Activated naive CD8-positive, alpha-beta T cell (primary cell): Measurements from ENCODE around the gene MIF.

Experiments used
- H3K27ac Mint-ChIP-seq: one replicate; pipeline ENCODE4 v1.8.0; 2021; ENCODE audit warnings: mixed read lengths
- H3K27me3 Mint-ChIP-seq: one replicate; pipeline ENCODE4 v1.8.0; 2021; ENCODE audit warnings: mixed read lengths
- H3K36me3 Mint-ChIP-seq: one replicate; pipeline ENCODE4 v1.8.0; 2021; ENCODE audit warnings: mixed read lengths
- H3K4me1 Mint-ChIP-seq: one replicate; pipeline ENCODE4 v1.8.0; 2021; ENCODE audit warnings: low read depth, mixed read lengths
- H3K4me3 Mint-ChIP-seq: one replicate; pipeline ENCODE4 v1.8.0; 2021; ENCODE audit warnings: mild to moderate bottlenecking, mixed read lengths
- H3K9me3 Mint-ChIP-seq: one replicate; pipeline ENCODE4 v1.8.0; 2021; ENCODE audit warnings: low read depth, mixed read lengths

MIF gene

GRCh38 chr22:23893945-23894709 lies at the start of gene MIF:
TSS of gene MIF (plus strand) at chr22:23894383. CDS start at chr22:23894475, 92 bp downstream.
- Mint-ChIP-seq H3K4me3 (peak within 1 kb of the TSS; percentile 93), H3K36me3 (peaks cover under 1% of the 10 kb centered on the region), H3K27ac (peak within 1 kb of the TSS; percentile 99), H3K27me3 (no peaks in the 10 kb centered on the region), H3K9me3 (no peaks in the 10 kb centered on the region), H3K4me1 (peaks cover 17% of the 10 kb centered on the region)

GRCh38 chr22:23844739-23845202 lies 49.4 kb upstream of the MIF start:
- Mint-ChIP-seq H3K36me3 (no peaks in the 10 kb centered on the region), H3K9me3 (no peaks in the 10 kb centered on the region), H3K4me1 (peaks cover 5% of the 10 kb centered on the region), H3K27ac (no peak overlapping the region), H3K4me3 (no peak overlapping the region), H3K27me3 (no peaks in the 10 kb centered on the region)

- Mint-ChIP-seq H3K36me3 (no peaks in the 10 kb centered on the region), H3K9me3 (no peaks in the 10 kb centered on the region), H3K27me3 (no peaks in the 10 kb centered on the region), H3K4me1 (peaks cover 5% of the 10 kb centered on the region), H3K4me3 (no peak overlapping the region), H3K27ac (no peak overlapping the region)
These were observed 48.7 kb upstream of the MIF start for GRCh38 chr22:23845265-23846080.

- Mint-ChIP-seq H3K9me3 (no peaks in the 10 kb centered on the region), H3K4me1 (peaks cover 5% of the 10 kb centered on the region), H3K36me3 (no peaks in the 10 kb centered on the region), H3K27me3 (no peaks in the 10 kb centered on the region), H3K27ac (no peak overlapping the region), H3K4me3 (no peak overlapping the region)
These were observed 48.1 kb upstream of the MIF start for GRCh38 chr22:23846081-23846469.

GRCh38 chr22:23847310-23847920 lies 46.8 kb upstream of the MIF start:
- H3K4me3 Mint-ChIP-seq: no peak overlapping the region
- no peaks in the 10 kb centered on the region for H3K27me3 Mint-ChIP-seq
- no peak overlapping the region for H3K27ac Mint-ChIP-seq
- H3K9me3 Mint-ChIP-seq: no peaks in the 10 kb centered on the region
- no peaks in the 10 kb centered on the region for H3K36me3 Mint-ChIP-seq
- peaks cover 5% of the 10 kb centered on the region for H3K4me1 Mint-ChIP-seq

- H3K27me3 Mint-ChIP-seq: no peaks in the 10 kb centered on the region
- no peaks in the 10 kb centered on the region for H3K36me3 Mint-ChIP-seq
- peaks cover 5% of the 10 kb centered on the region for H3K4me1 Mint-ChIP-seq
- H3K4me3 Mint-ChIP-seq: no peak overlapping the region
- H3K27ac Mint-ChIP-seq: no peak overlapping the region
- H3K9me3 Mint-ChIP-seq: no peaks in the 10 kb centered on the region
These were observed 46.0 kb upstream of the MIF start for GRCh38 chr22:23847991-23848864.

GRCh38 chr22:23849009-23850006 lies 44.9 kb upstream of the MIF start:
- H3K4me3 Mint-ChIP-seq: no peak overlapping the region
- H3K4me1 Mint-ChIP-seq: peaks cover 5% of the 10 kb centered on the region
- H3K36me3 Mint-ChIP-seq: no peaks in the 10 kb centered on the region
- no peak overlapping the region for H3K27ac Mint-ChIP-seq
- H3K9me3 Mint-ChIP-seq: no peaks in the 10 kb centered on the region
- no peaks in the 10 kb centered on the region for H3K27me3 Mint-ChIP-seq

- Mint-ChIP-seq H3K4me1 (peaks cover 5% of the 10 kb centered on the region), H3K36me3 (no peaks in the 10 kb centered on the region), H3K27ac (no peak overlapping the region), H3K4me3 (no peak overlapping the region), H3K9me3 (no peaks in the 10 kb centered on the region), H3K27me3 (no peaks in the 10 kb centered on the region)
These were observed 44.0 kb upstream of the MIF start for GRCh38 chr22:23850136-23850611.

GRCh38 chr22:23856721-23857605 lies 37.2 kb upstream of the MIF start:
- Mint-ChIP-seq H3K27me3 (no peaks in the 10 kb centered on the region), H3K4me1 (peaks cover 14% of the 10 kb centered on the region), H3K36me3 (no peaks in the 10 kb centered on the region), H3K4me3 (peak overlapping the region; percentile 92), H3K9me3 (no peaks in the 10 kb centered on the region), H3K27ac (no peak overlapping the region)

- Mint-ChIP-seq H3K27me3 (no peaks in the 10 kb centered on the region), H3K9me3 (no peaks in the 10 kb centered on the region), H3K27ac (peak within 1 kb of the TSS; percentile 77)
These were observed 36.3 kb upstream of the MIF start, which contains the start of gene SLC2A11 for GRCh38 chr22:23857606-23858483. TSS of gene SLC2A11 (plus strand) at chr22:23857875. CDS start at chr22:23858000, 125 bp downstream.

GRCh38 chr22:23858484-23858815 lies 35.7 kb upstream of the MIF start:
- Mint-ChIP-seq H3K27me3 (no peaks in the 10 kb centered on the region), H3K9me3 (no peaks in the 10 kb centered on the region), H3K4me3 (peak overlapping the region; percentile 92), H3K36me3 (peaks cover 3% of the 10 kb centered on the region), H3K4me1 (peaks cover 16% of the 10 kb centered on the region), H3K27ac (peak overlapping the region; percentile 77)

More at GRCh38 chr22:23857606-23858483, 36.3 kb upstream of the MIF start, which contains the start of gene SLC2A11:
- Mint-ChIP-seq H3K4me3 (peak within 1 kb of the TSS; percentile 92), H3K4me1 (peaks cover 14% of the 10 kb centered on the region), H3K36me3 (no peaks in the 10 kb centered on the region)

- H3K4me3 Mint-ChIP-seq: peak overlapping the region; percentile 92
- H3K4me1 Mint-ChIP-seq: peaks cover 16% of the 10 kb centered on the region
- peaks cover 3% of the 10 kb centered on the region for H3K36me3 Mint-ChIP-seq
- H3K27me3 Mint-ChIP-seq: no peaks in the 10 kb centered on the region
- H3K9me3 Mint-ChIP-seq: no peaks in the 10 kb centered on the region
- H3K27ac Mint-ChIP-seq: no peak overlapping the region
These were observed 35.0 kb upstream of the MIF start for GRCh38 chr22:23859201-23859600.
